Astrocyte (in vitro differentiated cells and primary cell): ENCODE measurements around the gene C16orf95. TPM values are rescaled to one million over a fixed set of nuclear protein-coding genes. Genes with fewer than 3 reads are reported as not detected.

Experiments
- DNase-seq: peaks from one replicate; pipeline ENCODE4 v3.0.0-alpha.2; 2010; ENCODE audit warnings: low read depth
- FAIRE-seq: peaks from 2 replicates; lab custom pipeline; 2011; peaks lifted over from hg19 to GRCh38; lab: Jason Lieb, UNC
- H2AFZ ChIP-seq: 2 replicates; pipeline ENCODE4 v1.6.0; 2012; ENCODE audit warnings: low read depth, low read length, inconsistent platforms
- H3K27ac ChIP-seq: 2 replicates; pipeline ENCODE4 v1.5.1; 2011; ENCODE audit warnings: low read depth, low read length, inconsistent platforms
- H3K27me3 ChIP-seq: 2 replicates; pipeline ENCODE4 v1.6.0; 2011; ENCODE audit warnings: low read length, inconsistent platforms; ENCODE audit not compliant: insufficient read depth
- H3K36me3 ChIP-seq: 2 replicates; pipeline ENCODE4 v1.5.1; 2011; ENCODE audit warnings: low read length, inconsistent platforms; ENCODE audit not compliant: insufficient read depth
- H3K4me1 ChIP-seq: 2 replicates; pipeline ENCODE4 v1.5.1; 2011; ENCODE audit warnings: low read length, inconsistent platforms; ENCODE audit not compliant: insufficient read depth
- H3K4me2 ChIP-seq: 2 replicates; pipeline ENCODE4 v1.6.0; 2012; ENCODE audit warnings: low read length, inconsistent platforms
- H3K4me3 ChIP-seq: 2 replicates; pipeline ENCODE4 v1.5.1; 2011; ENCODE audit warnings: low read depth, mild to moderate bottlenecking, low read length, inconsistent platforms; ENCODE audit not compliant: insufficient read depth
- H3K79me2 ChIP-seq: 2 replicates; pipeline ENCODE4 v1.6.0; 2012; ENCODE audit warnings: mild to moderate bottlenecking, low read length, inconsistent platforms; ENCODE audit not compliant: insufficient read depth
- H3K9ac ChIP-seq: 2 replicates; pipeline ENCODE4 v1.6.0; 2012; ENCODE audit warnings: mild to moderate bottlenecking, low read length, inconsistent platforms
- H3K9me3 ChIP-seq: 2 replicates; pipeline ENCODE4 v1.5.1; 2012; ENCODE audit warnings: low read depth, mild to moderate bottlenecking, low read length, inconsistent platforms; ENCODE audit not compliant: insufficient read depth
- H4K20me1 ChIP-seq: 2 replicates; pipeline ENCODE4 v1.6.0; 2012; ENCODE audit warnings: low read length, inconsistent platforms; ENCODE audit not compliant: insufficient read depth
- H3K27ac Mint-ChIP-seq: one replicate; pipeline ENCODE4 v1.8.0; 2021; ENCODE audit warnings: mild to moderate bottlenecking, mixed read lengths; ENCODE audit not compliant: unreplicated experiment
- H3K27me3 Mint-ChIP-seq: one replicate; pipeline ENCODE4 v1.8.0; 2021; ENCODE audit warnings: low read depth, mixed read lengths; ENCODE audit not compliant: unreplicated experiment
- H3K36me3 Mint-ChIP-seq: one replicate; pipeline ENCODE4 v1.8.0; 2021; ENCODE audit warnings: low read depth, mixed read lengths; ENCODE audit not compliant: unreplicated experiment
- H3K4me1 Mint-ChIP-seq: one replicate; pipeline ENCODE4 v1.8.0; 2021; ENCODE audit warnings: low read depth, mixed read lengths; ENCODE audit not compliant: unreplicated experiment
- H3K4me3 Mint-ChIP-seq: one replicate; pipeline ENCODE4 v1.8.0; 2021; ENCODE audit warnings: mild to moderate bottlenecking, moderate library complexity, mixed read lengths; ENCODE audit not compliant: unreplicated experiment
- H3K9me3 Mint-ChIP-seq: one replicate; pipeline ENCODE4 v1.8.0; 2021; ENCODE audit warnings: mild to moderate bottlenecking, mixed read lengths; ENCODE audit not compliant: unreplicated experiment
- CTCF ChIP-seq: IDR thresholded peaks from 2 replicates; pipeline ENCODE4 v1.5.1; 2011; ENCODE audit warnings: low read depth, mild to moderate bottlenecking, inconsistent platforms, low read length, moderate library complexity; ENCODE audit not compliant: insufficient read depth
- EZH2 ChIP-seq: IDR thresholded peaks from 2 replicates; pipeline ENCODE4 v1.6.1; 2012; ENCODE audit warnings: mild to moderate bottlenecking, low read length, inconsistent platforms; ENCODE audit not compliant: insufficient read depth
- total RNA-seq: library from RNA; stranded (reverse); gene quantifications from 2 replicates; pipeline ENCODE4 v1.2.1, GENCODE V29; 2021

Gene C16orf95
- total RNA-seq, 1 donor from 2014 or later: 3.3 TPM

- FAIRE-seq (no peak), DNase-seq (no peak)
- Mint-ChIP-seq H3K36me3 (peaks cover 5% of the 10 kb centered on the region), H3K27ac (no peak overlapping the region), H3K4me3 (no peak overlapping the region), H3K4me1 (no peaks in the 10 kb centered on the region), H3K9me3 (peaks cover 9% of the 10 kb centered on the region), H3K27me3 (no peaks in the 10 kb centered on the region)
- Histone ChIP-seq H2AFZ (no peak overlapping the region), H3K27me3 (no peaks in the 10 kb centered on the region), H3K9ac (no peak overlapping the region), H3K27ac (no peak overlapping the region), H3K4me3 (no peak overlapping the region), H3K4me2 (no peak overlapping the region), H3K9me3 (no peaks in the 10 kb centered on the region), H3K79me2 (no peaks in the 10 kb centered on the region), H3K36me3 (no peaks in the 10 kb centered on the region), H3K4me1 (no peaks in the 10 kb centered on the region), H4K20me1 (no peaks in the 10 kb centered on the region)
- TF ChIP-seq EZH2 (no peak), CTCF (no peak)
Observed at GRCh38 chr16:87310610-87311009, 6.6 kb downstream of the C16orf95 start.

- no peaks in the 10 kb centered on the region for H4K20me1 ChIP-seq
- H3K4me3 ChIP-seq: no peak overlapping the region
- no peak overlapping the region for H3K27ac ChIP-seq
- no peaks in the 10 kb centered on the region for H3K79me2 ChIP-seq
- Mint-ChIP-seq H3K27me3 (no peaks in the 10 kb centered on the region), H3K9me3 (peaks cover 9% of the 10 kb centered on the region), H3K4me1 (no peaks in the 10 kb centered on the region), H3K4me3 (no peak overlapping the region), H3K36me3 (peaks cover 5% of the 10 kb centered on the region), H3K27ac (no peak overlapping the region)
- no peak overlapping the region for H3K9ac ChIP-seq
- no peaks in the 10 kb centered on the region for H3K9me3 ChIP-seq
- no peaks in the 10 kb centered on the region for H3K4me1 ChIP-seq
- no peak for DNase-seq
- FAIRE-seq: no peak
- TF ChIP-seq CTCF (no peak), EZH2 (no peak)
- no peak overlapping the region for H3K4me2 ChIP-seq
- no peak overlapping the region for H2AFZ ChIP-seq
- no peaks in the 10 kb centered on the region for H3K27me3 ChIP-seq
- H3K36me3 ChIP-seq: no peaks in the 10 kb centered on the region
Observed at GRCh38 chr16:87309620-87310525, 7.3 kb downstream of the C16orf95 start.

GRCh38 chr16:87308826-87309225 is 8.4 kb downstream of the C16orf95 start:
- Mint-ChIP-seq H3K27ac (no peak overlapping the region), H3K36me3 (peaks cover 3% of the 10 kb centered on the region), H3K4me1 (peaks cover under 1% of the 10 kb centered on the region), H3K4me3 (no peak overlapping the region), H3K27me3 (no peaks in the 10 kb centered on the region), H3K9me3 (peaks cover 9% of the 10 kb centered on the region)
- Histone ChIP-seq H3K36me3 (no peaks in the 10 kb centered on the region), H4K20me1 (no peaks in the 10 kb centered on the region), H3K9ac (no peak overlapping the region), H3K4me1 (no peaks in the 10 kb centered on the region), H3K4me2 (no peak overlapping the region), H3K27me3 (no peaks in the 10 kb centered on the region), H2AFZ (no peak overlapping the region), H3K79me2 (no peaks in the 10 kb centered on the region), H3K9me3 (no peaks in the 10 kb centered on the region), H3K27ac (no peak overlapping the region), H3K4me3 (no peak overlapping the region)
- TF ChIP-seq EZH2 (no peak), CTCF (no peak)
- FAIRE-seq (no peak), DNase-seq (no peak)
